Calu3 (cell line): ENCODE measurements around the gene PDLIM4. TPM values are rescaled to one million over a fixed set of nuclear protein-coding genes. Genes with fewer than 3 reads are reported as not detected.

Experiments
- BruUV-seq: library from RNA; stranded (reverse); fragments of 400-500 nt; replicated peaks from 2 replicates; lab custom pipeline; 2021; lab: Mats Ljungman, UMichigan
- CTCF ChIA-PET: fragments of 300-600 bp; sonication (Branson Sonifier 250); formaldehyde crosslinking; loops from one replicate; lab custom pipeline; 2022; ENCODE audit warnings: antibody characterized with exemption; lab: Charles Lee
- DNase-seq: peaks from one replicate; pipeline ENCODE4 v3.0.0; 2022
- H3K27ac Mint-ChIP-seq: one replicate; pipeline ENCODE4 v1.8.0; 2022; ENCODE audit warnings: mixed read lengths; ENCODE audit not compliant: unreplicated experiment
- H3K27me3 Mint-ChIP-seq: one replicate; pipeline ENCODE4 v1.8.0; 2022; ENCODE audit warnings: mixed read lengths; ENCODE audit not compliant: unreplicated experiment
- H3K36me3 Mint-ChIP-seq: one replicate; pipeline ENCODE4 v1.8.0; 2022; ENCODE audit warnings: mild to moderate bottlenecking, moderate library complexity, mixed read lengths; ENCODE audit not compliant: insufficient read depth, unreplicated experiment
- H3K4me1 Mint-ChIP-seq: one replicate; pipeline ENCODE4 v1.8.0; 2022; ENCODE audit warnings: mild to moderate bottlenecking, low read depth, mixed read lengths; ENCODE audit not compliant: unreplicated experiment
- H3K4me3 Mint-ChIP-seq: one replicate; pipeline ENCODE4 v1.8.0; 2022; ENCODE audit warnings: mild to moderate bottlenecking, low read depth, moderate library complexity, mixed read lengths; ENCODE audit not compliant: unreplicated experiment
- H3K9me3 Mint-ChIP-seq: one replicate; pipeline ENCODE4 v1.8.0; 2022; ENCODE audit warnings: low read depth, mixed read lengths; ENCODE audit not compliant: unreplicated experiment
- intact Hi-C: fragments of 100-400 bp; cut with micrococcal nuclease; formaldehyde crosslinking; loops from one replicate; pipeline ENCODE4 v1.10.0; 2022; ENCODE audit not compliant: unreplicated experiment
- total RNA-seq: library from RNA; stranded (reverse); gene quantifications from 2 replicates; pipeline ENCODE4 v1.2.3, GENCODE V29; 2022
- TF ChIP-seq, protein P1 (sequence below): fragments of 200-600 bp; IDR thresholded peaks from one replicate; pipeline ENCODE4 v1.8.0; 2022; ENCODE audit warnings: antibody characterized with exemption; ENCODE audit not compliant: unreplicated experiment

Gene PDLIM4
- total RNA-seq, 1 experiment from 2014 or later, result 20.8 TPM

DNA sequence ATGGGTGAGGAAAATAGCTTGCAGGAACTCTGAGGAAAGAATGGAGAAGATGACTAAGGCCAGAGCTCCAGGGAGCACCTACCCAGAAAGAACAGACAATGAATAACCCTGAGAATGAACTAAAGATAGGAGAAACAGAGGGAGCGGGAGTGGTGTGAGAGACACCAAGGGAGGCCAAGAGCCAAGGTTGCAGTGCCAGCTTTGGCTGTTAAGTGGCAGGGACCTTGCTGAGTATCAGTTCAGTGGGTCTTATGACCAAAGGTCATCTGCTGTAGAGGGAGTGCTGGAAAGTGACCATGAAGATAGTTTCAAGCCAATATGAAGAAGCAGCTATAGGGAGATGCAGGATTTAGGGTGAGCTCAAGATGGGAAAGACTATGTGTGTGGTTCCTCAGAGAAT lies 46.6 kb upstream of the PDLIM4 start:
- Mint-ChIP-seq H3K4me3 (no peak overlapping the region), H3K27me3 (no peaks in the 10 kb centered on the region), H3K36me3 (peaks cover 6% of the 10 kb centered on the region), H3K27ac (no peak overlapping the region), H3K4me1 (peaks cover 6% of the 10 kb centered on the region), H3K9me3 (no peaks in the 10 kb centered on the region)
- CTCF ChIA-PET, result interaction anchor here (1.1 kb wide), 1 partner anchor 31 kb away, joined by 5 read pairs; no protein-coding TSS in a partner anchor
- no peak for DNase-seq
- TF ChIP-seq, protein P1, sequence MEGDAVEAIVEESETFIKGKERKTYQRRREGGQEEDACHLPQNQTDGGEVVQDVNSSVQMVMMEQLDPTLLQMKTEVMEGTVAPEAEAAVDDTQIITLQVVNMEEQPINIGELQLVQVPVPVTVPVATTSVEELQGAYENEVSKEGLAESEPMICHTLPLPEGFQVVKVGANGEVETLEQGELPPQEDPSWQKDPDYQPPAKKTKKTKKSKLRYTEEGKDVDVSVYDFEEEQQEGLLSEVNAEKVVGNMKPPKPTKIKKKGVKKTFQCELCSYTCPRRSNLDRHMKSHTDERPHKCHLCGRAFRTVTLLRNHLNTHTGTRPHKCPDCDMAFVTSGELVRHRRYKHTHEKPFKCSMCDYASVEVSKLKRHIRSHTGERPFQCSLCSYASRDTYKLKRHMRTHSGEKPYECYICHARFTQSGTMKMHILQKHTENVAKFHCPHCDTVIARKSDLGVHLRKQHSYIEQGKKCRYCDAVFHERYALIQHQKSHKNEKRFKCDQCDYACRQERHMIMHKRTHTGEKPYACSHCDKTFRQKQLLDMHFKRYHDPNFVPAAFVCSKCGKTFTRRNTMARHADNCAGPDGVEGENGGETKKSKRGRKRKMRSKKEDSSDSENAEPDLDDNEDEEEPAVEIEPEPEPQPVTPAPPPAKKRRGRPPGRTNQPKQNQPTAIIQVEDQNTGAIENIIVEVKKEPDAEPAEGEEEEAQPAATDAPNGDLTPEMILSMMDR, result no peak
- intact Hi-C loops, result no loop called here
- BruUV-seq, result no TSS peak

DNA sequence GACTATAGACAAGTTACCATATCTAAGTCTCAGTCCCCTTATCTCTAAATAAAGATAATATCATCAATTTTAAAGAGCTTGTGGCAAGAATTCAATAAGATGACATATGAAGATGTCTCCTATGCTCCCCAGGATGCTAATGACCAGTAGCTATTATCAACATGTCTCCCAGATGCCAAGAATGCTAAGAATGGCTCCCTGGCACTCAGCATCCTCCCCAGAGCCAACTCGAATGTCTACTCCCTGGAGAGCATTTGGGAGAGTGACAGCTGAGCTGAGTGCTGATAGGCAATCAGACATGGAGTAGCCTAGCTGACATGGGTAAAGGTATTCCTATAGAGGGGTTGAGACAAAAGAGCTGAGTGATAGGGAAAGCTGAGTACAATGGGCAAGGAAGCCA lies 45.7 kb upstream of the PDLIM4 start:
- Mint-ChIP-seq H3K4me3 (no peak overlapping the region), H3K36me3 (peaks cover 6% of the 10 kb centered on the region), H3K9me3 (no peaks in the 10 kb centered on the region), H3K27ac (no peak overlapping the region), H3K4me1 (peaks cover 6% of the 10 kb centered on the region), H3K27me3 (no peaks in the 10 kb centered on the region)
- TF ChIP-seq, protein P1, result no peak
- intact Hi-C loops, result no loop called here
- CTCF ChIA-PET, result interaction anchor here (1.1 kb wide), 1 partner anchor 32 kb away, joined by 5 read pairs; no protein-coding TSS in a partner anchor
- no peak for DNase-seq
- no TSS peak for BruUV-seq

GRCh38 chr5:132213666-132214065 lies 43.8 kb upstream of the PDLIM4 start:
- CTCF ChIA-PET, result no interaction called here
- Mint-ChIP-seq H3K9me3 (no peaks in the 10 kb centered on the region), H3K36me3 (peaks cover 7% of the 10 kb centered on the region), H3K27ac (no peak overlapping the region), H3K4me1 (peaks cover 6% of the 10 kb centered on the region), H3K27me3 (no peaks in the 10 kb centered on the region), H3K4me3 (no peak overlapping the region)
- BruUV-seq, result no TSS peak
- intact Hi-C loops, result no loop called here
- TF ChIP-seq, protein P1, result no peak
- no peak for DNase-seq

DNA sequence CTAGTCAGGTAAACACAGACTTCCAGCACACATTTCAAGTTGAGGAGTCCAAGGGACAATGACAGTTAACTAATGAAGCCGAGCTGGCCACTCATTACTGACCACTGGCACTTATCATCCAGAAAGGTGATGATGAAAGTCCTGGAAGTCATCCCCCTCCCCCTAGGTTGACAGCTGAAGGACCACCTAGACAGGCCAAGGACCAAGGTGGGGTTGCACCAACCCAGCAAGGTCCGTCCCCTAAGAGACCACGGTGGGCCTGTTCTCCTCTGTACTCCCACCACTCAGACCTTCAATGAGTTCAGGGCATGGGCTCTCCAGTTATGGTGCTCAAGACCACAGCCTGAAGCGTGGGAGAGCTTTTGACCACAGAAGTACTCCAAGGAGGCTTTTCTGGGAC lies 43.0 kb upstream of the PDLIM4 start:
- TF ChIP-seq, protein P1, result no peak
- no TSS peak for BruUV-seq
- intact Hi-C loops, result no loop called here
- no peaks in the 10 kb centered on the region for H3K27me3 Mint-ChIP-seq
- DNase-seq, result no peak
- H3K4me1 Mint-ChIP-seq, result peaks cover 6% of the 10 kb centered on the region
- H3K27ac Mint-ChIP-seq, result no peak overlapping the region
- no peaks in the 10 kb centered on the region for H3K9me3 Mint-ChIP-seq
- CTCF ChIA-PET, result no interaction called here
- peaks cover 7% of the 10 kb centered on the region for H3K36me3 Mint-ChIP-seq
- H3K4me3 Mint-ChIP-seq, result no peak overlapping the region
